NCI-H748 (cell line): ENCODE measurements around the gene RAD52.

Experiments used
- DNase-seq: peaks from one replicate; lab custom pipeline; 2025; ENCODE audit not compliant: unreplicated experiment; lab: John Stamatoyannopoulos, UW

The RAD52 gene

DNA sequence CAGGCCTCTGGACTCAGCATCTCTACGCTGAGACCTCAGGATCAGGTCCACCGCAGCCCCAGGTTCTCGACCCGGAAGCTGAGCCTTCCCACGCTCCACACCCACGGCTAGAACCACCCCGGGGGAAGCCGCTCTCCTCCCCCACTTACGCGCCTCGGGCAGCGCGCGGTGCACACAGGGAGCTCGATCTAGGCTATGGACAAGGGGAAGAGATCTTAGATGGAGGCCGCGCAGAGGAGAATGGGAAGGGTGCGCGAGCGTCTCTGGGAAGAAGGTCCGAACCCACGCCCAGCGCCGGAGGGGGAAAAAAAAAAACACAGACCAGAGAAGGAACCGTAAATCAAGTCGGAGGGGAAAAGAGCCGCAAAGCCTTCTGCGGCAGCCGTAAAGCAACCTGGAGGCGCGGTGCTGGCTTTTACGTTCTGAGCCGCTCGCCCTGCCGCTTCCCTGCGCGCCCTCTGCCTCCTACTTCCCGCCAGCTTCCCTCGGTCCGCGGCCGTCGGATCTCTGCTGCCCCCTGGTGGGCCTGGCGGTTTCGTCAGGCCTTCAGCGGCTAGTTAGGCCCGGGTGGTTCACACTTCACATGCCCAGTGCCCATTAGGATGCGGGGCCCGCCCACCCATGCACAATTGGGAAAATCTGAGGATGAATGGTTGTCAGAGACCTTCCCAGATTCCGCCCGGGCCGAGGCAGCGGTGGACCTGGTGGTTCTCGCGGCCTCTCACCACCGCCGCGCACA lies at the start of gene RAD52:
RAD52 (minus strand) TSS at position 242 of the 739 bp plus-strand sequence. CDS start 16,636 bp downstream, outside the sequence.
- peak; percentile 96 for DNase-seq

DNA sequence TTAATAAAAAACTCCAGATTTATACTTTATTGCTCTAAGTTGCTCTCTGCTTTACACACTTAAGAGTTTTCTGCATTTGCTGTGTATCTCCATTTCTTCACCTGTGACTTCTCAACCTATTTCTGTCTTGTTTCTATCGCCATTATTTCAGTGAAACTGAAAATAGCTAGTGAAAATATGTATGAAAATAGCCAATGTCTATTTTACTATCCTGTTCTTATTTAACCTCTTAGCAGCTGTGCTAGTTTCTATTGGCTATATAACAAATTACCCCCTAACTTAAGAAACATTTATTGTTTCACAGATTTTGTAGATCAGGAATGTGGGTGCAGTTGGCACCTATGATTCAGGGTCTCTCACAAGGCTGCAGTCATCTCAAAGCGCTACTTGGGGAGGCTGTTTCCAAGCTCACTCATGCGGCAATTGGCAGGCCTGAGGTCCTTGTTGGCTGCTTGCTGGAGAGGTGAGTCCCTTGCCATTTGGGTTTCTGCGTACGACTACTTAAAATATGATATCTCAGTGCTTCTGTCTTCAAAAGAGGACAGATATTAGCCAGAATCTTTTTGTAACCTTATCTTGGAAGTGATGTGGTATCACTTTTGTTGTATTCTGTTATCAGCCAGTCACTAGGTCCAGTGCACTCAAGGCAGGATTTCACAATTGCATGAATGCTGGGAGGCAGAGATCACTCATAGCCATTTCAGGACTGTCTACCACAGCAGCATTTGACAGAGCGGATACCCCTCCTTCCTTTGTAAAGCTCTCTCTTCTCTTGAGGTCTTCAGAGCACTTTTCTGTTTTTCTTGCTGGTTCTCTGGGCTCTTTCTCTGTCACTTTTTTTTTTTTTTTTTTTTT lies 48.8 kb upstream of the RAD52 start:
- no peak for DNase-seq

DNA sequence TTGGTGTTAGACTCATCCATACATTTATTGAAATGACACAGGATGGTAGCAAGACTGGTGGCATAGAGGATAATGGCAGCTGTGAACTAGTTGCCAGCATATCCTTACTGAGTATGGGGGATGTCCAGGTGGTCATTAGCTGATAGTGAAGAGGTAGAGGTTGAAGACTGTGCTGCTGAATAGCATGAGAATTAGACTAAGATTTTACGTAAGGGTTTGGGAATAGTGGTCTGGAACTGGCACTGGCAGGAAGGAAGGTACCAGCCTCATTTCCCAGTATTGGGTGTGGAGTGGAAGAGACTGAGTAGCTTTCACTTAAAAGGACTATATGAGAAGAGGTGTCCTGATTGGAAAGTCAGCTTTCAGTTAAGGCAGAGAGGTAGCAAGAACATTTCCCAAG lies 48.0 kb upstream of the RAD52 start:
- no peak for DNase-seq

DNA sequence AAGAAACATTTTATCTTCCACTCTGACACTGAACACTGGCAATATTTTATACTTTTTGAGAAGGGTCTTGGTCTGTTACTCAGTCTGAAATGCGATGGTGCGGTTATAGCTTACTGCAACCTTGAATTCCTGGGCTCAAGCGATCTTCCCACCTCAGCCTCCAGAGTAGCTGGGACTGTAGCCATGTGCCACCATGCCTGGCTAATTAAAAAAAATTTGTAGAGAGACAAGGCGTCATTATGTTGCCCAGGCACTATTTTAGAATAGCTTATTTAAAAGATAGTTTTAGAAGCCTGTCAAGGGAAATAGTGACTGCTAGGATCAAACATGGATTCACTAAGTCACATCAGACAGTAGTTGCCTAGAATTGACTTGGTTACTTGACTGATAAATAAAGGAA lies 47.4 kb upstream of the RAD52 start:
- no peak for DNase-seq

DNA sequence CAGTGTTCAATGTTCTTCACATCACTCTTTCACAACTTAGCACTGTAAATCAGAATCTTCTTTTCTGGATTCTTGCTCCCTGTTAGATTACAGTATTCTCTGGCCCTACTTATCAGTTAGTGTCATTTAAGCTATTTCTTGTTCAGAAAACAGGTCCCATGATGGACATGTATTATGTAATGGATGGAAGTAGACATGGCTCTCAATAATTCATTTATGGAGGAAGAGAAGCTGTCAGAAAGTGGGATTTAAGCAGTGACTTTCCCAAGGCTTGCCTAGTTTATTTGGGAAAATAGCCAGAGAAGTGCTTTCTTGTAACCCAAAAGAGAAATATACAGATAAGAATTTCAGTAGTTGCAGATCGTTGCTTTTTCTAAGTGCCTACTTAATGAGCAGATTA lies 43.2 kb upstream of the RAD52 start:
- DNase-seq, result no peak

DNA sequence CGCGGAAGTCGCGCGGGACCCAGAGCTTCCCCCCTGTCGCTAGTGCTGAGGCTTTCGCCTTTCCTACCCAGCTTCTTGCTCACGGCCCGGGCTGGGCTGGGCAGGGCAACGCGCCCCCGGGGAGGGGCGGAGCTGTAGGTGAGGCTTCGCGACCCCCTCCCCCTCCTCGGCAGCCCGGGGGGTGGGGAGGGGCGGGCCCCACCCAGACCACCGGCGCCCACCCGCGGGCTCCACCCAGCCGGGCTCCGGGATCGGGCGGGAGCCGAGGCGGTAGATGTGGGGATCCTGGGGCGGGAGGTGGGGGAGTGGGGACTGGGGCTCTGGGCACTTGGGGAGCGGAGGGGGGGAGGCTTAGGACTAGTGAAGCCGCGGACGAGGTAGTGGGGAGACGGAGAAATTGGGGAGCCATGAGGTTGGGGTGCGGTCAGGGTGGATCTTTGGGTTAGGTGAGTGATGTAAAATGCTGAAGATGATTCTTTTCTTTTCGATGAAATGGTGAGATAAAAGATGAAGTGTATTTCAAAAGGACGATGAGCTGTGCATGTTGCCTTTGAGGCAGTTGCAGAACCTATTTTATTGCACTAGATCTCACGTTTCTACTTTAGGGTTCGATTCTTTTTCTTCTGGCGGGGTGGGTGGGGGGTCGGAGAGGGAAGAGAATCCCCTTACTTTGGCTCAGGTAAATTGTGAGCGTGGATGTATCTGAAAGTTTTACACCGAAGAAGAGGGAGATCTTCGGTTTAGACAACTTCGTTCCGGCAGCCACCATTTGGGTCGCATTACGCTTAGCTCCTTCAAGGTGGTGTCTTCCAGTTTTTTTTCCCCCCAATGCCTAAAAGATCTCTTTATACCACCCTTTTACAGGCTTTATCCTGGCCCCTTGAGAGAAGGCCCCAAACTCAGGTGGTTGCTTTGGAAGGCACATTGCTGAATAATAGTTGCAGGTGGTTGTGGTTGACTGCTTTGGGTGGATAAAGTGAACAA lies 42.1 kb upstream of the RAD52 start:
- DNase-seq, result peak; percentile 19

DNA sequence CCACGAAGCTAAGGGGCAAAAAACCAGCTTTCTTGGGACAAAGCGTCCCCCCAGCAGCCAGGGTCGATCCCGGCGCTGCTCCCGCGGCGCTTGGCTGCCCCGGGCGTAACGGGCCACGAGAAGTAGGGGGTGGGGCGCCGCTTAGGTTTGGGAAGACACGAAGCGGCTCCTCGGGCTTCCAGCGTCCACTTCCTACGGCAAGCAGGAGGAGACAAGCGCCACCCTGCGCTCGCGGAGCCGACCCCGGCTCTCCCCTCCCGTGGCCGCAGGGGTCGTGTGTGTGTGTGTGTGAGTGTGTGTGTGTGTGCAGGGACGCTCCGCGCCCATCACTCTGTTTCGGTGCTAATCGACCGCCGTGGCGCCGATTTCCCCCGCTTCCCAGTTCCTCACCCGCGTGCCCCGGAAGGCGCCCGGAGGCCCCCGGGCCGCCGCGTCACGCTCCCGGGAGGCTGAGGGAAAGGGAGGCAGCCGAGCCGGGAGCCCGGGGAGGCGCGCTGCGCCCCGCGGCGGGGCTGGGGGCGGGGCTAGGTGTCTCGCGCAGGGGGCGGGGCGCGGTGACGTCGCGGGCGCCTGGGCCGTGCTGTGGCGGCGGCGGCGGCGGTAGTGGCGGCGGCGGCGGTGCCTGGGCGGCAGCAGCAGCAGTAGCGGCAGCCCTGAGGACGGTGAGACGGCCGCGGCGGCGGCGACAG lies 41.3 kb upstream of the RAD52 start, which contains the start of gene ERC1:
ERC1 (plus strand) TSS at position 563 of the 689 bp plus-strand sequence. CDS start 36,681 bp downstream, outside the sequence.
- DNase-seq, result peak; percentile 89

DNA sequence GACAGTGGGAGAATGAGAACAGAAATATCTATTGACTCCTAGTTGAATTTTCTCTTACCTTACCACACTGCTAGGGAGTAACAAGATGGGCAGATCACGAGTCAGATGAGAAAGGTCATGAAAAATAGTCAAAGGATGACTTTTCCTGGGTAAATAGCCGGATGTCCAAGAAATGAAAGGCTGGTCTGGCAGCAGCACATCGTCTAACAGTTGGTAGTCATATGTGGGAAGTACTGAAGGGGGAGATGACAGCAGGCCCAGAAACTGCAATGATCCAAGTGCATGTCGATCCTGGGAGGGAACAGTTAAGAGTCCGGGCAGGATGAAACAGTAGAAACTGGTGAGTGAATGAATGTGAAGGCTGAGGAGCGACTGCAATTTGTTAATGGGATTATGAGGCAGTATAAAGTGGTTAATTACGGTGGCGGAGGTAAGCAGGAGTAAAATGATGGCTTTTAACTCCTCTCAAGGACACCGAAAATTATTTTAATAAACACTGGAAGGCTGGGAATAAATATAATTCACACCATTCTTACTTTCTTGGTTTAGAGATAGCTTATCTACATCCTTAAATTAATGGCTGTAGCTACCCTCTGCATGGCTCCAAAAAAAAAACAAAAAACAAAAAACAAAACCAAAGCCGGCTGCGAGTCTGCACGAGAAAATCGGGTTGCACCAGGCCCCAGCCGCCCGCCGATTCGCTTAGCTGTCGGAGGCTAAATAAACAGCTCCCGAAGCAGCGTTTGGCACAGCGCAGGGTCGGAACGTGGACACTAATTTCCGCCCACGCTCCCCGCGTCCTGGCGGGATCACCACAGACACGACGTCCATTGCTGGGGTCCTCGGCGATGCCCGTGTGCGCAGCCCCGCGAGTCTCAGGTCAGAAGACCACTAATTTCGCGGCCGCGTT lies 40.5 kb upstream of the RAD52 start:
- DNase-seq, result peak; percentile 73

DNA sequence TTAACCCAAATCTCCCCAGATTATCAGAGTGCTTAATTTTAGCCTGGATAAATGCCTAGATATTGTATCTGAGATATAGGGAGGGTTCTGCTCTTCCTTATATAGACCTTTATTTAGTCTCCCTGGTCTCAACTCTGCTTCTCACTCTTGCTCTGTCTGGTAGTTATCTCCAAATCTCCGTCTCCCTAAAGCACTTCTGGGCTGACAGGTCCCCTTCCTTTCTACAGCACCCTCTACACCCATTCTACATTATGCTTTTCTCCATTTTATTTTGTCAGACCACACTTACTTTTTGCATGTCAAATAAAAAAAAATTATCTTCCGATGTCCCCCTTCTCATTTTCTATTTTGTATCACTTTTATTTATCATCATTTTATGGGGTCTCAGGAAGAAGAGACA lies 39.6 kb upstream of the RAD52 start:
- DNase-seq, result no peak

DNA sequence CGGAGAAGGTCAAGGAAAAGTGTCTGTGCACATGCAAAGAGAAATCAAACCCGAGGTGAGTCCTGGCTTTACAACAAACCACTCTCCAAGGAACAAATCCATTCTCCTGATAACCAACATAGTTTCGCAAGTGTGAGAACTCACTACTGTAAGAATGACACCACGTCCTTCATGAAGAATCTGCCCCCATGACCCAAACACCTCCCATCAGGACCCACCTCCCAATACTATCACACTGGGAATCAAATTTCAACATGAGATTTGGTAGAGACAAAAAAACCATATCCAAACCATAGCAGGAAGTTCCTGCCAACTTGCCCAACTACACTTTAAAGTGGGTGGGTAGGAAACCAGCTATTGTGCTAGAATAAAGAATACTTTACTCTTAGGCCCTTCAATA lies 39.2 kb upstream of the RAD52 start:
- no peak for DNase-seq

DNA sequence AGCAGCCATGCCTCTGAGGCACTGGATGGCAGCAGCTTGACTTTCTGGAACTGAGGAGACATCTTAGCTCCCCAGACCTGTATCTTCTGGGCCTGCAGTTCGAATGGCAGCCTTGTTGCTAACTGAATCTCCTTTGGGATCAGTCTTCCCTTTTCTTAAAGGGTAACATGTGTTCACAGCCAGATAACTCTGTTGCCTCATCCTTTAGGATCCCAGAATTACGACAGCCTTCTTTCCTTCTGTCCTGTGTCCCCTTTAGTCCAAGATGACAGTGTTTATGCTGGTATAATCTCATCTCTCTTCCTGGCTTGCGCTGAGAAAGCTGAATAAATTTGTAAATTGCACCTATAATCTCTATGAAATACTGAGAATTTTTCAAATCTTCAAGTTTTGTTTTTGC lies 32.5 kb upstream of the RAD52 start:
- no peak for DNase-seq

DNA sequence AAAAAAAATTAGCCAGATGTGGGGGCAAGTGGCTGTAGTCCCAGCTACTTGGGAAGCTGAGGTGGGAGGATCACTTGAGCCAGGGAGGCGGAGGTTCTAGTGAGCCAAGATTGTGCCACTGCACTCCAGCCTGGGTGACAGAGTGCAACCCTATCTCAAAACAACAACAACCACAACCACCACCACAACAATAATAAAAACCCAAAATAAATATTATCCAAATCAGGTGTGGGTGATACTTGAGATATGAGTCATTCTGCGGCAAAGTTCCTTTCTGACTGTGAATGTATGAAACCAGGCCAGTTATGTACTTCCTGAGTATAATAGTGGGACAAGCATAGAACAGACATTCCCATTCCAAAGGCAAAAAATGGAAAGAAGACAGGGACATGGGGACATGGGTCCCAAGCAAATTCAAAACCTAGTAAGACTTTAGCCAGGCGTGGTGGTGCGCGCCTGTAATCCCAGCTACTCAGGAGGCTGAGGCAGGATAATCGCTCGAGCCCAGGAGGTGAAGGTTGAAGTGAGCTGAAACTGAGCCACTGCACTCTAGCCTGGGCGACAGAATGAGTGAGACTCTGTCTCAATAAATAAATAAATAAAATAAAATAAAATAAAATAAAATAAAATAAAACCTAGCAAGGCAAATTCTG lies 31.8 kb upstream of the RAD52 start:
- no peak for DNase-seq

DNA sequence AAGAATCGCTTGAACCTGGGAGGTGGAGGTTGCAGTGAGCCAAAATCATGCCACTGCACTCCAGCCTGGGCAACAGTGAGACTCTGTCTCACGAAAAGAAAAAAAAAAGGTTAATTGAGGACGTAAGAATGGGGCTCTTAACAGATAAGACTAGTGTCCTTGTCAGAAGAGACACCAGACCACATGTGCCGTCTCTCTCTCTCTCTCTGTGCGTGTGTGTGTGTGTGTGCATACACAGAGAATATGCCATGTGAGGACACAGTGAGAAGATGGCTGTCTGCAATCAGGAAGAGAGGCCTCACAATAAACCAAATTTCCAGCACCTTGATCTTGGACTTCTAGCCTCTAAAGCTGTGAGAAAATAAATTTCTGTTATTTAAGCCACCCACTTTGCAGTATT lies 29.9 kb upstream of the RAD52 start:
- DNase-seq, result no peak

DNA sequence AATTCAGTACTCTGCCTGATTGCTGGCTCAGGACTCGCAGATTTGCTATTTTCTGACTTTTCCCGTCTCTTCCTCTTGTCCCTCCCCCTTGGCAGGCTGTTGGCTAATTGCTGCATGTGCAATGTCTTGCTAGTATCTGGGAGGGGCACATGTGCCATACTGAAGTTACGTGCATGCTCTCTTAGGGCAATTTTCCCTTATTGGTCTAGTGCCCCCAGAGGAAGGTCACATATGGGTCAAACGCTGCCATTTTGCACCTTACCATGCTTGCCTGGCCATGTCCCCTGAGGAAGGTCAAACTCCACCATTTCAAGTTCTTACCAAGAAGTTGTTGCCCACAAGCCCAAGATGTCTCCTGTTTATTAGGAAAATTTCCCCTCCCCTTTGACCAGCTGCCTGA lies 27.7 kb upstream of the RAD52 start:
- DNase-seq, result no peak

DNA sequence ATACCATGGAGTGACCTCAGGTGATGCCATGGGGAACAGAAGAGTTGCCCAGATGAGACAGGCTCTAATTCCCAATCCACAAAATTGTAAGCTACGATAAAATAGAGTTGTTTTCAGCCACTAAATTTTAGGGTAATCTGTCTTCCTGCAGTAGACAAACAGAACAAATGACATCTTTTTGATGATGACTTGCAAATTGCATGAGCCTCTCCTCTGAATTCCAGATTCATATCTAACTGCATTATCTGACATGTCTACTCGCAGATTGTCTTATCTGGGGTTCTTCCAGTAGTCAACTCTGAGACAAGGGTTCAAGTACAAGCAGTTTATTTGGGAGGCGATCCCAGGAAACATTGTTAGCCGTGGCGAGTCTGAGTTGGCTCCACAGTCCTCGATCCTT lies 27.1 kb upstream of the RAD52 start:
- DNase-seq, result no peak

DNA sequence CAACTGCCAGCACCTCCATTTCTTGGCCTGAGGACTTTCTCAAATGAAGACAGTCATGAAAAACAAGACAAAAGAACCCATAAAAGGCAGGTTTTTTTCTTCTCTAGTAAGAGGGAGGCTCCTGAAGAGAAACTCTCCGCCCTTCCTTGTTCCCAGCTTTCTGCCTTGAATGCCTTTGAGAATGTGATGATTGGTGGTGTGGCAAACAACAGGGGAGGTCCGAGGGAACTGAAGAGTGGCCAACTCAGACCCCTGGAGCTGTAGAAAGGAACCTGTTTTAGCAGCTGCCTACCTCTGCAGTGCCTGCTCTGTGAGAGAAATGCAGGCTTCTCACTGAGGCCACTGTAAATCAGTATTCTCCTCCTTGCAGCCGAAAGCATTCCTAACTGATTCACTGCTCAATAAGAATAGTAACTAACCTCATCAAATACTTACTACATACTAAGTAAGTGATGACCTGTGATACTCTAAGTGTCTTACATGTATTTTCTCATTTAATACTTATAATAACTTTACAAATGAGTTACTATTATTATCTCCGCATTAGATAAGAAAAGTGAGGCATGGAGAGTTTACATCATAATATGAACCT lies 24.9 kb upstream of the RAD52 start:
- no peak for DNase-seq

DNA sequence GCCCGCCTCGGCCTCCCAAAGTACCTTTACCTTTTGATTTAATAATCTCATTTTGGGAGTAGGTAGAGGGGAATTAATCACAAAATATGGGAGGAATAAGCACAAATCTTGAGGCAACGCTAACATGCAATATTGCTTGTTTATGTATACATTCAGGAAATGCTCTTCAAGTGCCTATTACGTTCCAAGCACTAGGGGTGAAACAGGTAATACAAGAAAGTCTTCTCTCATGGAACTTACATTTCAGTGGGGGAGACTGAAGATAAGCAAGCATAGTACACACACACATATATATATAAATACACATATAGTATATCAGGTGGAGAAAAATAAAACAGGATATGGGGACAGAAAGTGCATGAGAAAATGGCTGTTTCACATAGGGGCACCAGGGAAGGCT lies 22.5 kb upstream of the RAD52 start:
- DNase-seq, result no peak

DNA sequence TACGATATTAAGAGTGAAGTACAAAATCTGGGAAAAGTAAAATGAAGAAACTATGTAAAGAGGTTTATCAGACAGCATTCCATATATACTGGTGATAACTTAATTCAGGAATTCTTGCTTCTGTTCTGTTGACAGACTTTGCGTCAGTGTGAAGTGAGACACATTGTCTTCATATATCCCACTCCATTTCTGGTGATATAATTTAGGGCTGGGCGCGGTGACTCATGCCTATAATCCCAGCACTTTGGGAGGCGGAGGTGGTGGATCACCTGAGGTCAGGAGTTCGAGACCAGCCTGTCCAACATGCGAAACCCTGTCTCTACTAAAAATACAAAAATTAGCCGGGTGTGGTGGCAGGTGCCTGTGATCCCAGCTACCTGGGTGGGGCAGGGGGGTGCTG lies 20.3 kb upstream of the RAD52 start:
- DNase-seq, result no peak

DNA sequence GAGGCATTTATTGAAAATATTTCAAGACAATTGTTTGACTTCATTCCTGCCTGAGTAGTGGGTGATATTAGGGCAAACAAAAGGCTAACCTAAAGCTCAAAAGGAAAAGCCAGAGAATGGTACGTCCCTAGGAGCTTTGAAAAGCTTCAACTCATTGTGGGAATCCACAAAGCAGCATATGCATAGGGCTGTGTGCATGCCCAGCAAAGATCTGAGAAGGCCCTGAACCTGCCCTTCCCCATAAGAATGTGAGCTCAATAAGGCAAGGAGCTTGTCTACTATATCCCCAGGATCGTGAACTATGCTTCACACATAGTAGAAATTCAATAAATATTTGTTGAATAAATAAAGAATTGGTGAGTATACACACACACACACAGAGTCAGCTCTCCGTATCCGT lies 19.1 kb upstream of the RAD52 start:
- no peak for DNase-seq
